ENCODE measurements around the gene CDHR3.

Gene CDHR3

DNA sequence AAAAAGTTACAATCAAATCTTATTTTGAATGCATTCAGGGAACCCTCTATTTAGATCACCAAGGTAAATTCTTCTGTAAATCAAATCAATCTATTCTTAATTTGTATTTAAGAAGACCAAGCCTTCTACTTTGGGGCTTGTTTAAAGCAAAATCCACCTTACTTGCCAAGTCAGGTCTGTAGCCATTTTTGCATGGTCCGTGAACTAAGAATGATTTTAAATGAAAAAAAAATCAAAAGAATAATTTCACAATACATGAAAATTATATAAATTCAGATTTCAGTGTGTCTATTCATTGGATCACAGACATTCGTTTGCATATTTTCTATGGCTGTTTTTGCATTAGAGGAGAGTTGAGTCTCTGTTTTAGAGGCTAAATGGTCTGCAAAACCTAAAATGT, 89.6 kb downstream of the CDHR3 start:
- no peak for DNase-seq

DNA sequence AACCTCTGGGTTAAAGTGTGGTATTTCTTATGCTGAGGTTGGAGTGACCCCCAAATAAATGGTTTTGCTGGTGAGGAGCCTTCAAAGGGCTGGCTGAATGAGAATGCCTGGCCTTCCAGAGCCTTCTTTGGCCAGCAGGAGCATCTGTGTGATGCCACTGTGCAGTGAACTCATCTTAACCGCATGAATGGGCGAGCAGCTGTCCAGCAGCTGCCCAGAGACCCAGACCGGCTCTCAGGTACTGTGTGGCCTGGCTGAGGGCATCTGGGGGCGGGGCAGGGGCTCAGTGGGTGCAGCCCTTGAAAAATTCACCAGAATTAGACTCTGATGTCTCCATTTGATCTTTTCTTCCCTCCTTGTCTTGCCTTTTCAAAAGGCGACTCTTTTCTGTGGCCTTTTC, 90.0 kb downstream of the CDHR3 start:
- DNase-seq, result no peak

DNA sequence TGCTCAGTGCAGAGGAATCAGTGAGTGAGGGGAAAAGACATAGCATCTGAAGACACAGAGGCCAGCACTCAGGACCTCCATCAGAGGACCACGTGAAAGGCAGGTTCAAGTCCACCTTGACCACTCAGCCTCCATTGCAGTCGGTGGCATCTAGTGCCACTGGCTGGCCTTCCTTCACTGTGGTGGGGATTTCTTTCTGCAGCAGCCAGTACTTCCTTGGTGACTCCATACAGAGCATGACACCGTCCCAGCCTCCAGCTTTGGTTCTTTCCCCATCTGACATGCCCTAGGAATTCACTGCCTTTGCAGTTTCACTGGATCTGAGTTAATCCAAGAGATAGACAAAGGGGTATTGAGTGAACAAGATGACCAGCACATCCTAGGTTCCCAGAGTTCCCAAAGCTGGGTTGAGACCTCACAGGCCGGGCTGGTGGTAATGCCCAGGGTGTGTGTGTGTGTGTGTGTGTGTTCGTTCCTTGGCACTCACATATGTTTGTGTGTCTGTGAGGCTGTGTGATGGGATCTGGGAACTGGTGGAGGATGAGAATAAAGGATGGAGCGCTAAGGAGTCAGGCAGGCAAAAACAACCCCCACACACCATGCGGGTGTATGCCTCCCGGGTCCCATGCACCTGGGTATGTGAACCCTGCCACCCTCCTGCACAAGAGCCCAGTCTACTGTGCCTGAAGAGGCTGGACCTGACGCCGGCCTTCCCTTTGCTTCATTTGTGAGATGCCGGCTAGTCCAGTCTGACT, 91.3 kb downstream of the CDHR3 start:
- no peak for DNase-seq

DNA sequence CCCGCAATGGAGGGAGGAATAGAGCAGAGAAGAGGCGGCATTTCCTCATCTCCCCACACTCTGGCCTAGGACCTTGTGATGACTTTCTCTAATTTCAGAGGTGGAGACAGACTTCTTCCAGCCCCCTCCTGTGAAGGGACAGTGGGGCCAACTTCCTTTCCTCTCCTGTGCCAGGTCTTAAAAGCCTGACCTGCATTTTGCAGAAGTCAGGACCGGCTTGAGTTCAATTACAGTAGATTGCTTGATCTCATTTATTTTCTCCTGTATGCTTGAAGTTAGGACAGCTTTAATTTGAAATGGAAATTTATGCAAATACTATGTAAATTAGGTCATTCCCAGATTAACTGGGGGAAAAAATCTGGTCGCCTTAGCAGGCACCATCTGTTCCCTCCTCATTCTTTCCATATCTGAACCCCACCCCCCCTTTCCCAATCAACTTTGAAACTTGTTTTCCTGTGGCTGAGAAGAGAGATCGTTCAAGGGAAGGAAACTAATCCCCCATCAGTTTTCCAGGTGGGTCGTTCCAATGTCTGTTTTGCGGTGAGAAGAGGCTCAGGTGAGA, 92.0 kb downstream of the CDHR3 start:
- DNase-seq, result no peak

DNA sequence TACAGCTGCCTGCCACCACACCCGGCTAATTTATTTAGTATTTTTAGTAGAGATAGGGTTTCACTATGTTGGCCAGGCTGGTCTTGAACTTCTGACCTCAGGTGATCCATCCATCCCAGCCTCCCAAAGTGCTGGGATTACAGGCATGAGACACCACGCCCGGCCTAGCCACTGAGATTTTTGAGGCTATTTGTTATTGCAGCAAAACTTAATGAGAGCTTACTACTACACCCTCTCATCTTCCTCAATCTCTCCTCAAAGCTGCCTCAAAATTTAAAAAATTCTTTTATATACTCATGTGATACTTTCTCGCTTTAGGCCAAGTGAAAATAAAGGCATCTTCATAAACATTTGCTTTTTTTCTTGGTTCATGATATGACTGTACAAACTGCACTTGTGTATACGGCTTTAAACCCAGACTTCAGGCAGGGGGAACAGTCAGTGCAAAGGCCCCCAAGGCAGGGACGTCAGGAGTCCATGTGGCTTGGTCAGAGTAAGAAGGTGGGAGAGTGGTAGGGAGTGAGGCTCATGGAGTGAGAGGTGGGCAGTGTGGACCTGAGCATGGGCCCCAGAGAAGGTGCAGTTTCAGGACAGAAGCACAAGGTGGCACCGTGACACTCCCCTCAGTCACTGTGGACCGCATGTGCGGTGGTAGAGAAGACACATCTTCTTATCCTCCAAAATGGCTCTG, 93.6 kb downstream of the CDHR3 start:
- DNase-seq, result peak; percentile 69

DNA sequence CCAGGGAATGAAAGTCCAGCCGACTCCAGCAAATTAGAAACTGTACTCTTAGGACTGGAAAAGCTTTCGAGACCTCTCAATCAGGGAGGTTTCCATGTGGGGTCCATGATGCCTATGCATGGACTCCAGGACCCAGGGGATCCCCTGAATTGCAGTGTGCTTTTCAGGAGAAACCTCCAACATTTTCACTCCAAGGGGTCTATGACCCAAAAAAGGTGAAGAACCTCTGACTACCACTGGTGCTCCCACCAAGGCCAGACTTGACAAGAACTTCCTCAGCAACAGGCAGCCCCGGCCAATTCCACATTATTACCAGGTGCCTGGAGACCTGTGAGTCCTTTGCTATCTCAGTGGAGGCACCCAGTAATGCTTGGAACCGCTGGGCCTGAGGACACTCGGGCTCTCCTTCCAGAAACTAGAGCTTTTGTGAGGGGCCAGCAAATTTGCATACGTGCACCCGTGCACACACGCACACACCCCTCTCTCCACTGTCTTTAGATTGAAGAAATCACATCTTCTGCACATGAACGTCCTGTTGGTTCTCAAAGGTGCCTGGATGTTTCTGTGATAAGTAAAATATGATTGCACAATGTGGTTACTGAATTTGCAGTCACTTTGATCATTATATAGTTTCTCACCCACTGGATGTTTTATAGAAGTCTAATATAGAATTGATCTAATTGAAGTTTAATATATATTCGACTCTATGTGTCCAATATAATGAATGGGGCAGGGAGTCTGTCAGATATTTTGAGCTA, 94.3 kb downstream of the CDHR3 start:
- no peak for DNase-seq

DNA sequence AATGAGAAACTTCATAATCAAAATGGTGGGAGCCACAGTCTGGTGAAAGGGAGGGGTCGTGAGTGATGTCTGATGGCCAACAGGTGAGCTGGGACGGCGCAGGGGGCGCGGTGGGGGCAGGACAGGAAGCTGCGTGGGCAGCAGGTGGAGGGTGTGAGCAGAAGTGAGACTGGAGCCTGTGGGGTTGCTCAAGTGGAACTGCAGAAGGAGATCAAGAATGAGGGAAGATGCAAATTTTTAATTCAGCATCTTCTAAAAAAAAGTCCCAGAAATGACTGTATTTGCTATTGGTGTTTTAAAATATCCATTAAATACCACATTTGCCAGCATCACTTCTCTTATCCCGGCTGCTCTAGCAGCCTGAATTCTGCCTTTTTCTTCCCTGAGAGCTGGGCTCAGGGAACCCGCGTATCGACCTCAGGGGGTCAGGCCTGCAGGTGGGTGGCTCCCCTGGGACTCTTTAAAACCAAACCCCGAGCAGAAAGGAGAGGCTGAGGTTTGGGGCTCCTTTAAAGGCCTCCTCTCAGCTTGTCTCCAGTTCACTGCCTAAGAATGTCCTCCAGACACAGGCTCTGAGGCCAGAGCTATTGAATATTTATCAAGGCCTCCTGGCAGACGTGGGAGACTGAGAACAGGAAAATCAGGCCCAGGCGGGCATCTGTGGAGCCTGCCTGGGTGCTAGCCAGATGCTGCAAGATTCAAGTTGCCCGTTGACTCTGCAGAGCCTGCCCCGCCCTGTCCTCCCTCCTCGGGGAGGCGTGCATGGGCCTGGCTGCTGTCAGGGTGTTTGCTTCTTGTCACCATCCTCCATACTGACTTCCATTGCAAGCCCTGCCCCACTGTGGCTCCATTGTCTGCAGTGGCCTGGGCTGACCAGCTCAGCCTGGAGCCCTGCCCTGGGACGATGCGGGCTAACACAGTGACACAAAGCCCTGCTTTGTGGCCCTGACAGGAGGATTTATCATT, 95.2 kb downstream of the CDHR3 start:
- DNase-seq, result no peak

DNA sequence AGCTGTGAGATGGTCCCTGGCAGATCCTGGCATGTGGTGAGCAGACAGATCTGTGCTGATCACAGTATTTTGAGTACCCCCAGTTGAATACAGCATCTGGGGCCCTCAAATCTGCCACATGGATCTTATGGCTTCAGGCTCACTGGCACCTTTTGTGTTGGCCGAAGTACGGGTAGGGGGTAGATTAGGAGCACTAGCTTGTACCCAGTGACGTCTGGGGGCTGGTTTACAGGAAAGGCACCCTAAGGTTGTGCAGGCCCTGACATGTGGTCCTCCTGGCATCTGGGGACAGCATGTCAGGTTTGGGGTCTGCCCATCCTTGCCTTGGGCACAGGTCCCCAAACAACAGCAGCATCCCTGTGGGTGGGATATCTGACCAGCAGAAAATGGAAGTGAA, 95.9 kb downstream of the CDHR3 start:
- no peak for DNase-seq

DNA sequence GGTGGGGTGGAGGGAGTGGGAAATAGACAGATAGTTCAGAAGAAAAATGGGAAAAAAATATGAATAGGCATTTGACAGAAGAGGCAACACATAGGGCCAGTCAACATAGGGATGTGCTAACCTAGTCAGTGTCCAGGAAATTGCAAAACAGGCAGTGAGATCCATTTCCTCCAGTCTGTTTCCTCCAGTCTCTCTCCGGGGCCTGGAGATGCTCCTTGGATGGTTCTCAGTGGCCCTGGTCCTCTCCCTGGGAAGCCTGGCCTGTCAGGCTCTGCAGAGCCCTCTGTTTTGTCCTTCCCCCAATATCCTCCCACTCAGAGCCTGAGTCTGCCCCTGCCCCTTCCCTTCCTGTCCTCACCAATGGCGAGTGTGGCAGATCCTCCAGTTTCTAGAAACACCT, 96.5 kb downstream of the CDHR3 start:
- no peak for DNase-seq

DNA sequence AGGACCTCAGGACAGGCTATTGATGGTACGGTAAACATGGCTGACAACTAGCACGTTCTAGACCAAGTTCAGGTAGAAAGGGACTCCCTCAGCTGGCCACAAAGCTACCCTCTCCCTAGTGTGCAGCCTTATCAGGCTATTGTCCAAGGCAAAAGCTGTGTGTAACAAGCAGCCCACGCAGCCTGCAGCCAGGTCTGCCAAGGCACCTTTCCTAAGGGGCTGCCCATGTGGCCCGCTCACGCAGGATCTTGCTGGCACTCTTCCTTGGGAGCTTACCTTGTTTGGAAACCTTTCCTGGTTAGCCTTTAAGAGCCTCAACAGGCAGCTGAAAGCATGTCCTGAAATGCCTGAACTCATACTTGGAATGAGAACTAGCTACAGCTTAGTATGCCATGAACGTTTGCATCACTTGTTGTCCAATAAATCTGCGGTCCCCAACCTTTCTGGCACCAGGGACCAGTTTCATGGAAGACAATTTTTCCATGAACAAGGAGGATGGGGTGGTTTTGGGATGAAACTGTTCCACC, 97.4 kb downstream of the CDHR3 start:
- no peak for DNase-seq

DNA sequence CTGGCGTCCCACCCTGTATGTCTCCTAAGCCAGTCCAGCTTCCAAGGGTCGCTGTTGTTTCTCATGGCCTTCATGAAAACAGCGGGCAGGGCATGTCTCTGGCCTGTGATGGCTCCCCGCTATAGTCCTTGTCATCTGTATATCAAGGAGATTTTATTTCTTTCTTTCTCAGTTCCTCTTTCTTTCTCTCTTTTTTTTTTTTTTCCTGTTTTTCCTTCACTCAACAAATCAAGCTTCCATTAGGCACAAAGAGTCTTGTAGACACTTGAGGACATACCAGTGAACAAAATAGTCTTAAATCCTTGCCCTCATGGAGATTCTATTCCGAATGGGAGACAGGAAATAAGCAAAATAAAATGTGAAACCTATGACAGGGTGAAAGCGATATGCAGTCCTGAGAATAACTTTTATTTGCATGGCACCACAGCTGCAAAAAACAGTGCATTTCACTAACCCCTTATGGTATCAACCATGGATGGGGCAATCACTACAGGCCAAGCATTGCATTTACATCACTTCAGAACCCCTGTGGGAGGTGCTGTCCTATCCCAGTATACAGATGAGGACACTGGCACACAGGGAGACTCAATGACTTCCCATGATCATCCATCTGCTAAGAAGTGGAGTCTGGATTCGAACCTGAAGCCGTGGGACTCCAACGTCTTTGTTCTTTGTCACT, 98.4 kb downstream of the CDHR3 start:
- DNase-seq, result no peak

DNA sequence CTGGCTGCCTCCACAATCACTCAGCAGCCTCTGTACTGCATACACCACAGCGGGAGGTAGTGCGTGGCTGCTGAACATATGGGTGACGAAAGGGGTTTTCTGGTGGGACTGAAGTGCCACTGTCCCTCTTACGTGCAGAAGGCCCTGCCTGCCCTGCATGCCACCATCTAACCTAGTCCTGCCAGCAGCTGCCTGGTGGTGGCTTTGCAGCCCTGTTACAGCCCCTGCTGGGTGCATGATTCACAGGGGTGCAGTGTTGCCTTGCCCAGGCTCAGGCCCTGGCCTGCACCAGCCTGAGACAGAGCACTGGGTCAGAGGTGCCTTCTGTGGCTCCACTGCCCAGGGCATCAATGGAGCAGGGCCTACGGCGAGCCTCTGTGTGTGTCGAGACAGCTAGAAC, 98.9 kb downstream of the CDHR3 start:
- no peak for DNase-seq

DNA sequence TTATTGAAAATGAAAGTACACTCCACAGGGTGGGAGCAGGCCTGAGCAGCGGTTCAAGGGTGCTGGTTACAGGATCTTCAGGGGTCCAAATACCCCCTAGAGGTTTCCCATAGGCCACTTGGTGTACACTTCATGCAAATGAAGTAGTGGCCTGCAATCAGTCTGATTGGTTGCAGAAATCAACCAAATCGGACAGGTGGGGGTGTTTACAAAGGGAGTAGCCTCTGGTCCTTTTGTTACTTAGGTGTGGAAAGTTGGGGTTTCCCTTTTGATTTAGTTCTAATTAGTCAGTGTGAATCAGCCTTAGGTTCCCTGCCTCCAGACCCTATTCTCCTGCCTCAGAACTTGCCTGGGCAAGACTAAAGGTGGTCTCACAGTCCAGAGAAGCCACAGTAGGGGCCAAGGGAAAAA, 99.5 kb downstream of the CDHR3 start:
- DNase-seq, result no peak

DNA sequence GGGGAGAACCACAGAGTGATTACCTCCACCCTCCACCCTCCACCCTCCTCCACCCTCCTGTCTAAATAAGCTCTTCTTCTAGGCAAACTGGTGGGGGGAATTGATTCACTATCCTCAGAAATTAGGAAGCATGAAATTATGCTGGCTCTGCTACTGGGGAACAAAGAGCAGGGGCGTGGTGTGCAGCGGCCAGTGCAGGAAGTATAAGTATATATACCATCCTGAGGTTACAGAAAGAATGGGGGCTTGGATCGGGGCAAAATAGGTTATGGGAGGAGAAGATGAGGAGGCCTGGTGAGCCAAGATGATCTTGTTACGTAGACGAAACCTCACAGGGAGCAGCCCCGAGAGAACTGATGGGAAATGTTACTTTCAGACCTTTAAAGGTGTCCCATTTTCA, 100.0 kb downstream of the CDHR3 start:
- DNase-seq, result no peak

DNA sequence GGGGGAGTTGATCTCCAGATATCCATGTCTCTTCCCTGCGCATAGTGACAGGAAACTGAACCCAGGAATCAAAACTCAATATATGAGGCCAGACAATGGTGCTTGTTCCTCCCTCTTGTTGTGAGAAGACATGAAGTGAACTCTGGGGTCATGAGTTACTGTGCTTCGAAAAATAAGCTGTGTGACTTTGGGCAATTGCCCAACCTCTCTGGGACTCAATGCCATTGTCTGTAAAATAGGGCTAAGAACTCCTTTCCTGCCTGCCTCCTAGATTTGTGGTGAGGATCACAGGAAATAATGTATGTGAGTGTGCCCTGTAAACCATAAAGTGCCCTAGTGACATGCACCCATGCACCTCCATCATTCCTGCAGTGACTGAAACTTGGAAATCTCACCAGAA, 100.6 kb downstream of the CDHR3 start:
- DNase-seq, result no peak

DNA sequence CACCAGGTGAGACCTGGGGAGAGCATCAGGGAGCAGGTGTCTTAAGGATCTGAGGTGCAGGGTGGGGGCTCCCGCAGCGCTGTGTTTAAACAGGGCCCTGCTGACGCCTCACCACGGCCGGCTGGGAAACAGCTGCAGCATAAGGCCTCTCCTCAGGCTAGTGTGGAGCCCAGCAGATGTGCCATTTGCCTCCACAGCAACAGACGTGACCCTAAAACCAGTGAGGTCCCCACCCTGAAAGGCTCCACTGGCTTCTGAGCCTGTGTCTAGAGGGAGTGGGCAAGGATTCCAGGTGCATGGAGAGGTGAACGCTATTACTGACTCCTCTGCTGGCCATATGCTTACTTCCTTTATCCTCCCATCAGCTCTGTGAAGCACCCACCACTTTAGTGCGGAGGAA, 101.3 kb downstream of the CDHR3 start:
- no peak for DNase-seq

DNA sequence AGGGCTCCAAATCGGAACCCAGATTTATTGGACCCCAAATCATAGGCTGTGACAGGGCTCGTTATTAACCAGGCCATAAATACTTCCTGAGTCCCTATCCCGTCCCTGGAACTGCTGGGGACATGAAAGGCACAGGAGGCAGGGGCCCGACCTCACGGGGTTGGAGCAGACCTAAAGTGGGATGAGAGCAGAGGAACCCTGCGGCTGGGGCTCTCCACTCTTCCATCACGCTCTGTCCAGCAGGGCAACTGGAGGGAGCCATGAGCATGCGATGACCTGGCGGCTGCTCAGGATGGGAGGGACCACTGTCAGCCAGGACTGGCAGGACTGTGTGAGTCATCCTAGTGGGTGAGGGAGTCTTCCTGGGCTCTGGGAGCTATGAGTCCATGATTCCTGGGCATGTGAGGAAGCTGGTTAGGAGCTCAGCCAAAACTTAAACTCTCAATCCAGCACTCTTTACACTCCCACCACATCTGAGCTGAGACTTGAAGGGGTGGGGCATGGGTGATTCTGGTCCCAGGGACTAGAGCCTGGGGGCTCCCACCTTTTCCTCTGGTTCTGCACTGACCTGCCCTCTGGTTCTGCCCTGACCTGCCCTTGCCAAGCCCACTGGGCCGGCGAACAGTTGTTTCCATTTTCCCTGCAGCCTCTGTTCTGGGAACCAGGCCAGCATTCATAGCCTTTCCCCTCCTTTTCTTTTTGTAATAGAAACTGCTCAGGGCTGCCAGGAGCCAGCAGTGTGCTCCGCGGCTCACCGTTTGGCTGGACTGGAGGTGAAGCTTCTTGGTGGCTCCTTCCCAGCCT, 101.9 kb downstream of the CDHR3 start:
- DNase-seq, result peak; percentile 90

DNA sequence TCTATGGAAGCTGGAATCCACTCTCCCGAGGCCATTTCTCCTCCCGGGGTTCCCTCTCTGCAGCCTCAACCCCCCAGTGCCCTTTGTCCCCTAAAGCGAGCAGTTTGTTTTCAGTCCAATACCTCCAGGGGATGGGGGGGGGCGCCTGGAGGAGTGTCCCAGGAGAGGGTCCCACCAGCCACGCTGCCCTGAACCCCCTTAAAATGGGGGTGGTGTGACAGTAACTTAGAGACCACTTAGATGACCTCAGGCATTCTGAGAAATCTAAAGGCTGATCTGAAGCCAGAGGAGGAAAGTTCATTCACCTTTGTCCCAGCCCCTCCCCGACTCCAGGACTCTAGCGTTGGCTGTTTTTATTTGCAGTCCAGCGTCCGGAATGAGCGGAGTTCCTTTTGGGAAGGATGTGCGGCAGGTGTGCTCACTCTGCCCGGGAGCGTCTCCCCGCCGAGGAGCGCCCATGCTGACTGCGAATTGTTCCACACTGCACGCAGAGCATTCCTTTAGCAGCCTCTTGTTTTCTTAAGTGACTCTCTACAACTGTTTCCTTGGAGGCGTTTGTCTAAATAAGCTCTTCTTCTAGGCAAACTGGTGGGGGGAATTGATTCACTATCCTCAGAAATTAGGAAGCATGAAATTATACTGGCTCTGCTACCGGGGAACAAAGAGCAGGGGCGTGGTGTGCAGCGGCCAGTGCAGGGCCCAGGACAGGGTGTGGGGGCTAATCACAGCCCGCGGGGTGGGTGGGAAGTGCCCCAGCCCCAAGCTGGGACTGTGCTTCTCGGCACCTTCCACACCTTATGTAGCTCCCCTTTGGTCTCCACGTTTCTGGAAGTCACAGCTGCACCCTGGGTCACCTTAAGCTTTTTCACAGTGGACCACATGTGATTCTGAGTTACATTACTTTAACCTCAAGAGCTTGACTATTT, 102.8 kb downstream of the CDHR3 start:
- DNase-seq, result no peak

DNA sequence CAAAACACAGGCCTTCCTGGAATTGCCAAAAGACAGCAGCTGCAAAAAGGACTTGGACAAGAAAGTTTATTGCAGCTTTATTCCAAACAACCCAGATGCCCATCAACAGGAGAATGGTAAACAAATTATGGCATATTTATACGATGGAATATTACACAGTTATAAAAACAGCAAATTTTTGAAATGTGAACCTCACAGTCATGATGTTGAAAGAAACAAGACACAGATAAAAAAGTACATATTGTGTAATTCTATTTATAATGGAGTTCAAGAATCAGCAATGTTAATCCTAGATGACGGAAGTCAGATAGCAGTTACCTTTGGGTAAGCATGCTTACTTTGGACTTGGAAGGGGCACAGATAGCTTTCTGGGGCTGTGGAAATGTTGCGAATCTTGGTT, 104.6 kb downstream of the CDHR3 start:
- DNase-seq, result no peak
